HG02885 (cell line): ENCODE data around the gene CEL.
"Not testable (repeated sequence)": the region's sequence is repeated elsewhere in the genome, so short reads cannot be mapped to it uniquely, and the experiment has no call there.

Source experiments
- ATAC-seq: cut with Tn5 transposase; IDR thresholded peaks from one replicate; pipeline ENCODE4 v1.9.1; 2021; ENCODE audit warnings: mild to moderate bottlenecking; ENCODE audit not compliant: unreplicated experiment, poor library complexity

CEL gene

DNA sequence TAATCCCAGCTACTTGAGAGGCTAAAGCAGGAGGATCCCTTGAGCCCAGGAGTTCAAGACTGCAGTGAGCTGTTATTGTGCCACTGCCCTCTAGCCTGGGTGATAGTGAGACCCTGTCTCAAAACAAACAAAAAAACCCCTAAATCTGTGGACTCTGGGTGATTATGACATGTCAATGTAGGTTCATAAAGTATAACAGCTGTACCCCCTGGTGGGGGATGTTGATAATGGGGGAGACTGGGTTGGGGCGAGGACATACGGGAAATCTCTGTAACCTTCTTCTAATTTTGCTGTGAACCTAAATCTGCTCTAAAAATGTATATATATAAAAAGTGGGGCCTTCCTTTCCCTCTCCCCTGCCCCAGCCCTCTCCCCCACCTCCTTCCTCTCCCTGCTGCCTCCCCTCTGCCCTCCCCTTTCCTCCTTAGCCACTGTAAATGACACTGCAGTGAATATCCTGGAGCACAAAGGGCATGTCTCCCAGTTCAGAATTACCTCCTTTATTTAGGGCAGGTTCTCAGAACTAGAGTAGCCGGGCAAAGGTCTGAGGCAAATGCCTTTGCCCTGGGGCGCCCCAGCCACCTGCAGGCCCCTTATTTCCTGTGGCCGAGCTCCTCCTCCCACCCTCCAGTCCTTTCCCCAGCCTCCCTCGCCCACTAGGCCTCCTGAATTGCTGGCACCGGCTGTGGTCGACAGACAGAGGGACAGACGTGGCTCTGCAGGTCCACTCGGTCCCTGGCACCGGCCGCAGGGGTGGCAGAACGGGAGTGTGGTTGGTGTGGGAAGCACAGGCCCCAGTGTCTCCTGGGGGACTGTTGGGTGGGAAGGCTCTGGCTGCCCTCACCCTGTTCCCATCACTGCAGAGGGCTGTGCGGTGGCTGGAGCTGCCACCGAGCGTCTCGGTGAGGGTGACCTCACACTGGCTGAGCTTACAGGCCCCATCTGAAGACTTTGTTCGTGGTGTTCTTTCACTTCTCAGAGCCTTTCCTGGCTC lies 19.3 kb downstream of the CEL start:
- not testable (repeated sequence) for ATAC-seq

DNA sequence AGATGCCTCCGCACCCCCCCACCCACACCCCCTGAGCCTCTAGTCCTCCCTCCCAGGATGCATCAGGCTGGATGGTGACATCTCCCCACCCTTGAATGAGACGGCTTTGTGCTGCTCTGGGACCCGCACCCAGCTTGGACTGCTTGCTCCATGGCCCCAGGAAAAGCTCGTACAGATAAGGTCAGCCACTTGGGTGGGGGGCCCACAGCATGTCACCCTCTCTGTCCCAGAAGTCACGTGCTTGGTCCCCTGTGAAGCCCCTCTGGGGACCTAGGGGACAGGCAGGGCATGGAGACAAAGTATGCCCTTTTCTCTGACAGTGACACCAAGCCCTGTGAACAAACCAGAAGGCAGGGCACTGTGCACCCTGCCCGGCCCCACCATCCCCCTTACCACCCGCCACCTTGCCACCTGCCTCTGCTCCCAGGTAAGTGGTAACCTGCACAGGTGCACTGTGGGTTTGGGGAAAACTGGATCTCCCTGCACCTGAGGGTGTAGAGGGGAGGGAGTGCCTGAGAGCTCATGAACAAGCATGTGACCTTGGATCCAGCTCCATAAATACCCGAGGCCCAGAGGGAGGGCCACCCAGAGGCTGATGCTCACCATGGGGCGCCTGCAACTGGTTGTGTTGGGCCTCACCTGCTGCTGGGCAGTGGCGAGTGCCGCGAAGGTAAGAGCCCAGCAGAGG lies 20.3 kb downstream of the CEL start:
- not testable (repeated sequence) for ATAC-seq

DNA sequence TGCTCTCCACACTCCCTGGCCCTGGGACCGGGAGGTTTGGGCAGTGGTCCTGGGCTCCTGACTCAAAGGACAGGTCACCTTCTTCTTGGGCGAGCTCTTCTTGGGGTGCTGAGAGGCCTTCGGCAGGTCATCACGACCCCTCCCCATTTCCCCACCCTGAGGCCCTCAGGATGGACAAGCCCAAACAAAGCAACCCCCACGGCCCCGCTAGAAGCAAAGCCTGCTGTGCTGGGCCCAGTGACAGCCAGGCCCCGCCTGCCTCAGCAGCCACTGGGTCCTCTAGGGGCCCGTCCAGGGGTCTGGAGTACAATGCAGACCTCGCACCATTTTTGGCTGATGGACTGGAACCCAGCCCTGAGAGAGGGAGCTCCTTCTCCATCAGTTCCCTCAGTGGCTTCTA lies 21.9 kb downstream of the CEL start:
- not testable (repeated sequence) for ATAC-seq

DNA sequence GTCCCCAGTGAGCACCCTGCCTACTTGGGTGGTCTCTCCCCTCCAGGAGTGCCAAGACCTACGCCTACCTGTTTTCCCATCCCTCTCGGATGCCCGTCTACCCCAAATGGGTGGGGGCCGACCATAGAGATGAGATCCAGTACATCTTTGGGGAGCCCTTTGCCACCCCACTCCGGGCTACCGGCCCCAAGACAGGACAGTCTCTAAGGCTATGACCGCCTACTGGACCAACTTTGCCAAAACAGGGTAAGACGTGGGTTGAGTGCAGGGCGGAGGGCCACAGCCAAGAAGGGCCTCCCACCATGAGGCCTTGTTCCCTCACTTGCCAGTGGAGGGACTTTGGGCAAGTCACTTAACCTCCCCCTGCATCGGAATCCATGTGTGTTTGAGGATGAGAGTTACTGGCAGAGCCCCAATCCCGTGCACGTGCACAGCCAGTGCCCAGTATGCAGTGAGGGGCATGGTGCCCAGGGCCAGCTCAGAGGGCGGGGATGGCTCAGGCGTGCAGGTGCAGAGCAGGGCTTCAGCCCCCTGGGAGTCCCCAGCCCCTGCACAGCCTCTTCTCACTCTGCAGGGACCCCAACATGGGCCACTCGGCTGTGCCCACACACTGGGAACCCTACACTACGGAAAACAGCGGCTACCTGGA lies 24.6 kb downstream of the CEL start:
- not testable (repeated sequence) for ATAC-seq

DNA sequence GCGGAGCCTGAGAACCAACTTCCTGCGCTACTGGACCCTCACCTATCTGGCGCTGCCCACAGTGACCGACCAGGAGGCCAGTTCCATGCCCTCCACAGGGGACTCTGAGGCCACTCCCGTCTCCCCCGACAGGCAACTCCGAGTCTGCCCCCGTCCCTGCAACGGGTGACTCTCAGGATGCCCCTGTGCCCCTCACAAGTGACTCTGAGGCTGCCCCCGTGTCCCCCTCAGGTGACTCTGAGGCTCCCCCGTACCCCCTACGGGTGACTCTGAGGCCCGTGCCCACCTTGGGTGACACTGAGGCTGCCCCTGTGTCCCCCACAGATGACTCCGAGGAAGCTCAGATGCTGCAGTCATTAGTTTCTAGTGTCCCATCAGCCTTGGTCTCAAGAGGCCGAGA lies 25.1 kb downstream of the CEL start:
- no peak for ATAC-seq

DNA sequence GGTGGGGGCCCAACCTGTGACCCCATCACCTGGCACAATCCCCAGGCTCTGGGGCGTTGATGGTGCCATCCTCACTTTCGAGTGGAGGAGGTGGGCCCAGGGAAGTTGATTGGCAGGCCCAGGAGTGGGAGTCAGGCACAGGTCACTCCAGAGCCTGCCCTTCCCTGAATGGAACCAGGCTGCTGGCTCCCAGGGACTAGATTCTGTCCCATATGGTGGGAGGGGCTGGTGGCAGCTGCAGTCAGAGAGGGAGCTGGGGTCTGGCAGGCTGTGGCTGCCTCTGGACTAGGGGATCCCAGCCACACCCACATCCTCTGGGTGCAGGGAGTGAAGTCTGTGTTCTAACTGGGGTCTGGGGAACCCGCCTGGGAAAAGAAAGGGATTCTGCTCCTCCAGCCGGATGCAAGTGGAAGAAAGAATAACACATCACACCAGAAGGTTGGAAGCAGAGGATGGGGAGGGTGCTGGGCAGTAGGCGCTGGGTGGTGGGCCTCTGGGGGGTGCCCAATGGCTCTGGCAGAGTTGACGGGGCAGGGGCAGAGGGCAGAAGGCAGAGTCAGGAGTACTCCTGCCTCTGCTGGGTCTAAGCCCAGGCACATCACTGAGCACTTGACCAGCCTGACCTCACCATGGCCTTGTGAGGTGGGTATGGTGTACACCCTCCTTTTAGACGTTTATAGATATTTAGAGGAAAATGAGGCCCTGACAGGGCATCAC lies 25.8 kb downstream of the CEL start:
- ATAC-seq: no peak

DNA sequence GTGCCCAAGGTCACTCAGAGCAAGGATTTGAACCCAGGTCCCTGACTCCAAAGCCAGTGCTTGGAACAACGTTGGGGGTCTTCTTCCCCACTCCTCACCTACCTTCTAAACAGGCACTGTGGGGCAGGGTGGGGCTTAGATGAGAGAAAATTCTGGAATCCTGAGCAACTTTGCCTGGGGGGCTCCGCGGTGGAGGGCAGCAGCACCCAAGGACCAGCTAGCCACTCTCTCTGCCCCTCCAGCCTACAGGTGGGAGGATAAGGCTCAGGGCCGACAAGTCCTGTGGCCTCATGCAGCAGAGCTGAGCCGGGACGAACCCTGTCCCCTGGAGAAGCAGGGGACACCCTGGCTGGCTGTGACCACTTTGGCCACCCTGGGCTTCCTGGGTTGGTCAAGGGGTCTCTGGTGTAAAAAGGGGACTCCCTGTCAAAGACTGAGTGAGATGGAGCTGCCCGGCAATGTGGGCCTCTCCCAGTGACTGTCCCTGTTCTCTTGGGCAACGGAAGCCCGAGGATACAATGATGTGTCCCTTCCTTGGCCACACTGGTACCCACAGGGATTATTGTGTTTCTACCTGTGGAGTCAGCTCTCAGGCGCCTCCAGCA lies 26.5 kb downstream of the CEL start:
- no peak for ATAC-seq

DNA sequence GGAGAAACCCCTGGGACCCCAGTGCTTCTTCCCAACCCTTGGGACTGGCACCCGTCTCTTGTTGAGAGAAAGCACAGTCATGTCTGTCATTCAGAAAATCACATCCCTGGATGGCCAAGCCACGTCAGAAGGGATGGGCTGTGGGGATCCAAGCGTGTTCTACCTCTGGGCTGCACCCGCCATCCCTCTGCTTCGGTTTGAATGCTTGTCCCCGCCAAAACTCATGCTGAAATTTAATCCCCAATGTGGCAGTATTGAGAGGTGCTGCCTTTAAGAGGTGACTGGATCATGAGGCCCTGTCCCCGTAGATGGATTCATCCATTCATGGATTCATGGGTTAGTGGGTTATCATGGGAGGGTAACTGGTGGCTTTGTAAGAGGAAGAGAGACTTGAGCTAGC lies 27.0 kb downstream of the CEL start:
- no peak for ATAC-seq

DNA sequence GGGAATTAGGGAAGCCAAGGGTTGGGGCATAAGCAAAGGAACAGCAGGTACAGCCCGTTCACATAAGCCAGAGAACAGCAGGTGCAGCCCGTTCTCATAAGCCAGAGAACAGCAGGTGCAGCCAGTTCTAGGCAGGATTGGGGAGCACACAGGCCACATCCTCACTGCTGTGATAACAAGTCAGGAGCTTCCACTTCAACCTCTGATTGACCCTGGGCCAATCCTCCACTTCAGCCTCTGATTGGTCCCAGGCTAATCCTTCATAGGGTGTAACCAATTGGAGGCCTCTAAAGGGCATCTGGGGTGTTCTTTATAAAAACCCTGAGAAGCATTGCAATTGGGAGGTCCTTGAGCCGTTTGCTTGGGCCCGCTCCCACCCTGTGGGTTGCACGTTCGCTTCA lies 27.5 kb downstream of the CEL start:
- no peak for ATAC-seq

DNA sequence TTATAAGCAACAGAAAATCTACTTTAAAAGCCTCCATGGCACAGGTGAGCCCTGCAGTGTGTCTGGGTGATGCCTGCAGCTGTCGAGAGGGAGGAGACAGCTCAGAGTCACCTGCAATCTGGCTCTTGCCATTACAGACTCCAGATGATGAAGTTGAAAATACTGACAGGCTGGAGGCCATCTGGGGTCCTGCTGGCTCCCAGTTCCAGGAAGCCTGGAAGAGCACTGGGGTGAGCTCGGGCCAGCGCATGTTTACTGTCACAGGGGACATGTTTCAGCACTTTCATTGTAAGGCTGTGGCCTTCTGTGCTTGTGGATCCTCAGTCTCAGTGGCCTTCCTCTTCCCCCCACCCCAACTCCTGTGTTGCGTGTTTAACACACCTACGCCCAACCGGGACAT lies 28.4 kb downstream of the CEL start:
- no peak for ATAC-seq

DNA sequence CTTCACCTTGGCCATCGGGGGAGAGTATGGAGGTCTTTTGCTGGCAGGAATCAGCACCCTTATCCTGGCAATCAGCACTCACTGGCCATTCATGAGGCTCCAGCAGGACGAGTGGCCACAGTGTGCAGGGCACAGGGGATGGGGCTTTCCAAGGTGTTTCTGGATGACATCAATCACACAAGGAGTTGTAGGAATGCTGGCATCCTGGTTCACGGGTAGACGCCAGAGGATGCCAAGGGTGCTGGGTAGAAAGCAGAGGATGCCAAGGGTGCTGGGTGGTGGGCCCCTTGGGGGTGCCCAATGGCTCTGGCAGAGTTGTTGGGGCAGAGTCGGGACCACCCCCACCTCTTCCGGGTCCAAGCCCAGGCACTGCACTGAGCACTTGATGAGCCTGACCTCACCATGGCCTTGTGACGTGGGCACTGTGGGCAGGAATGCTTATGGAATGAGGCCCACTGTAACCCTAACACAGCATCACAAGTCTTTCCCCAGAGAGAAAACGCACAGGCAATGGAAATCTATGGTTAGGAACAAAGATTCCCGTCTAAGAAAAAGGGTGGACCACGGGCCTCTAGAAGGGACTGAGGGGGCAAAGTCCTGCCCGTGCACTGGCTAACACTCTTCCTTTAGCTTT lies 29.1 kb downstream of the CEL start:
- no peak for ATAC-seq

DNA sequence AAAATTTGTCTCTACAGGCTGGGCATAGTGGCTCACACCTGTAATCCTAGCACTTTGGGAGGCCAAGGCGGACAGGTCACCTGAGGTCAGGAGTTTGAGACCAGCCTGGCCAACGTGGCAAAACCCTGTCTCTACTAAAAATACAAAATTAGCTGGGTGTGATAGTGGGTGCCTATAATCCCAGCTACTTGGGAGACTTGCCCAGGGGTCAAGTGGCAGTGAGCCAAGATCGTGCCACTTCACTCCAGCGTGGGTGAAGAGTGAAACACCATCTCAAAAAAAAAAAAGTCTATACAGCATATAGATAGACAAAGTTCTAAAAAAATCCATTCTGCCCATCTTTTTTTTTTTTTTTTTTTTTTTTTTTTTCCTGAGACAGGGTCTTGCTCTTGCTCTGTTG lies 32.6 kb downstream of the CEL start:
- ATAC-seq: not testable (repeated sequence)

DNA sequence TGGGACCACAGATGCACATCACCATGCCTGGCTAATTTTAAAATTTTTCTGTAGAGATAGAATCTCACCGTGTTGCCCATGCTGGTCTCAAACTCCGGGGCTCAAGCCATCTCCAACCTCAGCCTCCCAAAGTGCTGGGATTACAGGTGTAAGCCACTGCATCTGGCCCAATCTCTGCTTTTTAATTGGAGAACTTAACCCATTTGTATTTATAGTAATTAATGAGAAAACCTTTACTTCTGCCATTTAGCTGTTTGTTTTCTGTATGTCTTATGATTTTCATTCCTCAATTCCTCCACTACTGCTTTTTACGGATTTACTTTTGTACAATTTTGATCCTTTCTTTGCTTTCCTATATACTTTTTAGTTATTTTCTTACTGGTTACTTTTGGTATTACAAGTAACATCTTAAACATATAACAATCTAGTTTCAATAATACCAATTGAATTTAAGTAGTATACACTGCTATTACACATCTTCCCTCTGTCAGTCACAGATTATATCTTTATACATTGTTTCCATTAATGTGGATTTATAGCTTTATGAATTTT lies 33.1 kb downstream of the CEL start:
- no peak for ATAC-seq

DNA sequence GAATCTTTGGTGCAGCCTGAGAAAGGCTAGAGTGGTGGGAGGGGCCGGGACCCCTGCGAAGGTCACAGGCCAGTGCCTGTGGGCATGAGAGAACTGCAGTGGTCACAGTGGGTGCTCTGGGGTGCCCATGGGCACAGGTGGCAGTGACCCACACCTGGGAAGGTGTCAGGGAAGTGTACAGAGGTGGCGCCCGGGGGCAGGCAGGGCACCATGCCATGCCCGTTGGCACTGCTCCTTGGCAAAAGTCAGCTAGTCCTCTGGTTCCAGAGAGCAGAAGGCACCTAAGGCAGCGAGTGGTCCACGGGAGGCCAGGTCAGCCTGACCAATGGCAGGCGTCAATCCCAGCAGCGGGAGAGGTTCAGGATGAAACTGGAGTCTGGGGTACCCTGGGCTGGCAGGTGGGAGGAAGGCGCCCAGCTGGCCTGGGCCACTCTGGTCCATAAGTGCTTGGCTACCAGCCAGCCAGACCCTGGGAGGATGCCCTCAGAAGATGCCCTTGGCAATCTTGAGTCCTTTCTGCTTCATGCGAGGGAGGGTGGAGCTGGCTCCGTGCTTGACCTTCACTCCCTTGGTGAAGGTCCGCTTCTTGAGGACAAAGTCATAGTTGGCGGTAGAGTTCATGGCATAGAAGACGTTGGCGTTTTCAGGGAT lies 36.4 kb downstream of the CEL start:
- ATAC-seq: no peak

DNA sequence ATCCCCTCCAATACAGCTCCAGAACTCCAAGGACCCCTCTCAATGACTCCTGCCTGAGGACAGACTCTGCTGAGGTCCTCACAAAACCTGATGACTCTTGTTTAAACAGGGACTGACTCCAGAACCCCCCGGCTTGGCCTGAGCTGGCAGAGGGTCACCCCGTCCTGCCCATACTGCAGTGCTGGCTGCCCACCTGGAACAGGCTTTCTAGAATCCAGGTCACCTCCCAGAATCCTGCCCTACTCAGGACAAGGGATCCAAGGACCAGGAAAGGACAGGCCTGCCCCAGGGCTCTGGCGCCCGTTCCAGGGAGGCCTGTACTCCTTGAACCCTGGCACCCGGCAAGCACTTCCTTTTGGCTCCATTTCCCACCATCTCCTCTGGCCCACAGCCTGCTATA lies 37.1 kb downstream of the CEL start:
- no peak for ATAC-seq

DNA sequence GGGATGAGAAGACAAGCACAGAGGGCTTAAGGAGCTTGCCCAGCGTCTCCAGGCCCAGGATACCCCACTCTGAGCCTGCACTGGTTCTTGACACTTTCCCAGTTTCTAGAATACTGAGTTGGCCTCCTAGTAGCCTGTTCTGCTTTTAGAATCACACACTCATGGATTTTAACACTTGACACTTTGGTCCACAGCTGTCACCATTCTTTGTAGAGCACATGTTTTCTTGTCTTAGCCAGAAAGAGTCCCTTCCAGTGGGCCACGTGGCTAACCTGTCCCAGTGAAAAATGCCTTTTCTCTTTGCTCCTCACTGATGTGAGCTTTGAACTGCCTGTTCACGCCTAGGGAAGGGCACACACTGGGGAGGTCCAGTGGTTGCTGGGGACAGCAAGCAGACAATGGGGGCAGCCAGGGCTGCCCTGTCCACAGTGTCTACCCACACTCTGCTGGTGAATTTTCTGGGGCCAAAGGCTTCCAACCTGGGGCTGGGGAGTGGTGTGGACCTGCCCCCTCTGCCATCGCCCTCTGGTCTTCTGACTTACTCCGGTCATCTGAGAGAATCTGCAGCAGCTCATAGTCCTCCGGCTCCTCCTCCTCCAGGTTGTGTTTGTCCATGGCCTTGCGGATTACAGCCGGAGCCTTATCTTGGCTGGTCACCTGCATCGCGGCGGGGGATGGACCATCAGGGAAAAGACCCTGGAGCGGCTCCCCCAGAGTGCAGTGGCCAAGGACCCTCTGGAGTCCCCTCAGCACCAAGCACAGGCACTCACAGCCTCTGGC lies 38.1 kb downstream of the CEL start:
- no peak for ATAC-seq

DNA sequence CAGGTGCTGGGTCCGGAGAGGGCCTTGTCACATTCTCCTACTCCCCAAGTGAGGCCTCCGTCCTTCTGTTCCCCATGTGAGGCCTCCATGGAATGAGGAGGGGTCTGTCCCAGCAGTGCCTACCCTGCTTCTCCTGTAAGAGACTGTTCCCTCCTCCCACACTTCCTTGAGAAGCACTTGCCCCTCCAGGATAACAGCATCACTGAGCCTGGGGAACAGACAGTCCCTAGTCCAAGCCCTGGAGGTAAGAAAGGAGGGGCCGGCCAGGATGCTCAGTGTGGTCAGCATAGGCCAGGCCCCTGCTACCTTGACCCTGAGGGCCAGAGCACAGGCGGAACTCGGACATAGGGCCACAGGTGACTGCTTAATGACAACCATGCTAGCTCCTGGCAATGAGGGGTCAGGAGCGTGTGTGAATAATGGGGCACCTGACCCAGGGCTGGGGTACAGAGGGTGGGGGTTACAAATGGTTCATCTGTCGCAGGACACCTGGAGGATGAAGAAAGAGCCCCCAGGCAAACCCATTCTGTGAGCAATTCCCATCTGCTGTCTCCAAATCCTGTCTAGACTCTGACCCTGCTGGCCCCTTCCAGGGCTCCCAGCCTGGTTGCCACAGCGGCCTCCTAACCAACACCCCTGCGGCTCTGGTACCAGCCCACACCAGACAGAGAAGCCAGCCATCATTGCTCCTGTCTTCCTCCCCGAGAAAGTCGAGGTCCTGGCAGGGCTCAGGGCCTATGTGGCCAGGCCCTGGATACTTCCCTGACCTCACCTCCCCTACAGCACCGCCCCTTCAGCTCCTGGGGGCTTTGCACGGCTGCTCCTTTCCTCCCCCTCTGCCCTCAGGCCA lies 39.0 kb downstream of the CEL start:
- ATAC-seq: no peak
